ENCODE measurements around the gene GASK1A.

GASK1A gene

DNA sequence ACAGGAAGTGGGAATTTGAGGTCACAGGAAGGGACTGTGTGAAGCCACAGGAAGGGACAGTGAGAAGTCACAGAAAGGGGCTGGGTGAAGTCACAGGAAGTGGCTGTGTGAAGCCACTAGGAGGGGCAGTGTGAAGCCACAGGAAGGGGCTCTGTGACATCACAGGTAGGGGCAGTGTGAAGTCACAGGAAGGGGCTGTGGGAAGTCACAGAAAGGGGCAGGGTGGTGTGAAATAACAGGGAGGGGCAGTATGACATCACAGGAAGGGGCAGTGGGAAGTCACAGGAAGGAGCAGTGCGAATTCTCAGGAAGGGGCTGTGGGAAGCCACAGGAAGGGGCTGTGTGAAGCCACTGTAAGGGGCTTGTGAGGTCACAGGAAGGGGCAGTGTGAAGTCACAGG is 35.8 kb downstream of the GASK1A start:
- no peak for DNase-seq

- DNase-seq, result no peak
Observed at GRCh38 chr3:43015572-43015971, 36.5 kb downstream of the GASK1A start.

GRCh38 chr3:43015991-43016865 is 37.1 kb downstream of the GASK1A start:
- DNase-seq, result no peak

DNA sequence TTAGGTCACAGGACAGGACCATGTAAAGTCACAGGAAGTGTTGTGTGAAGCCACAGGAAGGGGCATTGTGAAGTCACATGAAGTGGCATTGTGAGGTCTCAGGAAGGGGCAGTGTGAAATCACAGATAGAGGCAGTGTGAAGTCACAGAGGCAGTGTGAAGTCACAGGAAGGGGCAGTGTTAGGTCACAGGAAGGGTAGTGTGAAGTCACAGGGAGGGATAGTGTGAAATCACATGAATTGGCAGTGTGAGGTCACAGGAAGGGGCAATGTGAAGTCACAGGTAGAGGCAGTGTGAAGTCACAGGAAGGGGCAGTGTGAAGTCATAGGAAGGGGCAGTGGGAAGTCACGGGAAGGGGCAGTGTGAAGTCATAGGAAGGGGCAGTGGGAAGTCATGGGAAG is 37.9 kb downstream of the GASK1A start:
- DNase-seq, result no peak

GRCh38 chr3:43017593-43018195 is 38.6 kb downstream of the GASK1A start:
- DNase-seq, result no peak

- DNase-seq, result peak in 1 of 2 experiments; percentile 14
Observed at GRCh38 chr3:43018246-43018645, 39.1 kb downstream of the GASK1A start.

DNA sequence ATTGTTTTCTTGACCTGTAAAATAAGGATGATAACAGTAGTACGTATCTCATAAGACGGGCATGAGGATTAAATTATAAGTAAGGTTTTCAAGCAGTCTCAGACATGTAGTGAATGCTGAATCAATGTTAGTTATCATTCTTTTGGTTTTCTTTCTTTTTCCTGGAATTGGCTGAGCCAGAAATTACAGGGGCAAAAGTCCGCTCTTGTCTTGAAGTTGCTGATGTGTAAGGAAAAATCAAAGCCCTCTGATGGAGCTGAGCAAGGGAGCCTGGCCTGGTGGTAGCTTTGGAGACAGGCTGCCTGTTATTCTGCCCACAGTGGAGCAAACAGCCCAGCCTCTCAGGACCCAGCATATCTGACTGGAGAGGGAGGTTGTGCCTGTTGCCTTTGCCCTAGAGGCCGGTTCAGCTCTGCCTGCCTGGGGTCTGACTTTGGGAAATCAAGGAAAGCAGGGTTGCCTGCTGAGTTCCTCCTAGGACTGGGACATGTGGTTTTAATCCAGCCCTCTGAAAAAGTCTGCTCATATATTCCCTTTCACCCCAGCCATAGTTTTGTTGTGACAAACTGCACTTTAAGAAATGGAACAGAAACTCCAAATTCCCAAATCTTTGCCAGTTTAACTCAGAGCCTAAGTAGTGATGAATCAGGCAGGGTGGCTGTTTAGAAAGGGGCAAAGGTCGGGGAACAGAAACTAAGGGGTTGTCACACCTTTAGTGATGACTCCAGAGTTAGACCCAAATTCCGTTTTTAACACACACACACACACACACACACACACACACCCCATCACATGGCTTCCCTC is 40.1 kb downstream of the GASK1A start:
- DNase-seq, result no peak

DNA sequence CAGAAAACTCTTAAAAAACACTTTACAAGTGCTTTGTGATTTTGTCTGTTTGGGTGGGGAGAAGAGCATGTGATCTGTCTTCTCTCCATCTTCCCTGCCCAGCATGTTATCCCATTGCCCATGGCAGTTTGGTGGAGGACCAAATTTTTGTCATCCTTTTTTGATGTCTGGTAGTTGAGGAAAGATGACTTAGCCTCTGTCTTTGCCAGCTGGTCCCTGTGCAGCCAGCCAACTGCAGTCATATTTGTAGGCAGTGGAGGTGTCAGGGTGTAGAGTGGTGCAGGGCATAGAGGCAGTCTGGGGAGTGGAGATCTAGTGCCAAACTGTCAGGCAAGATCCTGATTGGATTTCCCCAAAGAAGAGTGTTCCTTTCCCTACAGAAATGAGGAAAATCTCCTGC is 40.7 kb downstream of the GASK1A start:
- DNase-seq, result no peak

- DNase-seq, result no peak
Observed at GRCh38 chr3:43021186-43021585, 42.1 kb downstream of the GASK1A start.

- no peak for DNase-seq
Observed at GRCh38 chr3:43022121-43022520, 43.0 kb downstream of the GASK1A start.

- no peak for DNase-seq
Observed at GRCh38 chr3:43023066-43023465, 44.0 kb downstream of the GASK1A start.

DNA sequence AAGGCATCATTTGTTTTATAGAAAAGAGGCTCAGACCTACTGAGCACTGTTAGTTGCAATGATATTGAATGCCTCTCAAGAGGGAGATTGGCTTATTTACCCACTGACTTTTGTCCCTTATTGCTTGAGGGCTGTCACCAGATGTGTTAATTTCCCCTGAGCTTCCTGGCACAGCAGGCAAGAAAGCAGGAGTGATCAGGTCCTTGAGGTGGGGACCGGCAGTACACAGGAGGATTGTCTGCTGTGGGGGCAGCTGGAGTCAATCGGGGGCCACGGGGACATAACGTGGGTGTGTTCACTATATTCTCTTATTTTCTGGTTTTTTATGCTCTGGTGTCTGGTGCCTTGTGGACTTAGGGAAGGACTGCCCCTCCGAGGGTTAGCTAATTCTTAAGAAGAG is 44.6 kb downstream of the GASK1A start:
- DNase-seq, result no peak

GRCh38 chr3:43024181-43024885 is 45.2 kb downstream of the GASK1A start:
- no peak for DNase-seq

DNA sequence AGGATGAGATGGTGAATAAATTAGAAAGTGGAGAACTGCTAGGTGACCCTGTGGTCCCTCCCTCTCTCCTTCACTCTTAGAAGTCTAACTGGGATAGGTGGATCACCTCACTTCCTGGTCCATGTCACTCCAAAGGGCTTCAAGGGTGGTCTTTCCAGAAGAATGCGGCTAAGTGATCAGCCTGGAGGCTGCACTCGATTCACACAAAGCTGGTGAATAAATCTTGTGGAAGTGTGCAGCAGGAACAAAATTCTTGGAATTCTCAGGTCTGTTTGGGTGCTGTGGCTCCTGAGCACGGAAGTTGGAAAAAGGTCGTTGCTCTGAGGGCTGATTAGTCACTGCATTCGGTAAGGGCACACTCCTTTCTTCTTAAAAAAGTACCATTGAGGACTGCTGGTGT is 46.3 kb downstream of the GASK1A start:
- no peak for DNase-seq

GRCh38 chr3:43028001-43028400 is 48.9 kb downstream of the GASK1A start:
- DNase-seq, result no peak

- no peak for DNase-seq
Observed at GRCh38 chr3:43028678-43029490, 49.8 kb downstream of the GASK1A start.

GRCh38 chr3:43030162-43030935 is 51.2 kb downstream of the GASK1A start:
- DNase-seq, result no peak

DNA sequence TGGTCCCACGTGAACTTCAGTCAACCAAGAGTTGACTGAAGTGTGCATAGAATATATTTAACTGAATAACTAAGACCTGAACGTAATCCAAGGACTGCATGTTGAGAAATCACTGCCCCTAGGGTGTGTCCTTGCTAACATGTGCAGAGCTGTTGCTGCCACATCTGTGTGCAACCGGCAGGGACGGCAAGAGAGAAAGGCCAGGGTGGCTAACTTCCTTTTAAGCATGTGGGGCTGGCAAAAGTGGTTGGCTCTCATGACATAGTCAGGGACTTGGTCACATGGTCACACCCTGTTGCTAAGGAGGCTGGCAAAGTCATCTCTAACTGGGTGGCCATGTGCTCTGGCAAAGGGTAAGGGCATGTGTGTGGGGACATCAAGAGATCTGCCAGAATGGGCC is 52.4 kb downstream of the GASK1A start:
- DNase-seq, result no peak

- DNase-seq, result no peak
Observed at GRCh38 chr3:43031889-43032545, 52.9 kb downstream of the GASK1A start.
